Activated CD8-positive, alpha-beta memory T cell treated with anti-CD3 and anti-CD28 coated beads for 36 hours (primary cell): ENCODE data around the gene TEAD4. TPM values are rescaled to one million over a fixed set of nuclear protein-coding genes. Genes with fewer than 3 reads are reported as not detected.

Experiments
- CTCF ChIA-PET: fragments of 350-600 bp; sonication (Branson Sonifier 250); formaldehyde crosslinking; loops from one replicate; lab custom pipeline; 2021; ENCODE audit warnings: antibody characterized with exemption; lab: Charles Lee
- POLR2A ChIA-PET: fragments of 350-600 bp; sonication (Branson Sonifier 250); formaldehyde crosslinking; loops from one replicate; lab custom pipeline; 2021; ENCODE audit warnings: antibody characterized with exemption; lab: Charles Lee
- total RNA-seq, 2 experiments: library from RNA; stranded (reverse); gene quantifications; one replicate each; pipeline ENCODE4 v1.2.3, GENCODE V29; 2021

Gene TEAD4
- total RNA-seq, 2 experiments from 2014 or later = 2.2 to 2.4 TPM

DNA sequence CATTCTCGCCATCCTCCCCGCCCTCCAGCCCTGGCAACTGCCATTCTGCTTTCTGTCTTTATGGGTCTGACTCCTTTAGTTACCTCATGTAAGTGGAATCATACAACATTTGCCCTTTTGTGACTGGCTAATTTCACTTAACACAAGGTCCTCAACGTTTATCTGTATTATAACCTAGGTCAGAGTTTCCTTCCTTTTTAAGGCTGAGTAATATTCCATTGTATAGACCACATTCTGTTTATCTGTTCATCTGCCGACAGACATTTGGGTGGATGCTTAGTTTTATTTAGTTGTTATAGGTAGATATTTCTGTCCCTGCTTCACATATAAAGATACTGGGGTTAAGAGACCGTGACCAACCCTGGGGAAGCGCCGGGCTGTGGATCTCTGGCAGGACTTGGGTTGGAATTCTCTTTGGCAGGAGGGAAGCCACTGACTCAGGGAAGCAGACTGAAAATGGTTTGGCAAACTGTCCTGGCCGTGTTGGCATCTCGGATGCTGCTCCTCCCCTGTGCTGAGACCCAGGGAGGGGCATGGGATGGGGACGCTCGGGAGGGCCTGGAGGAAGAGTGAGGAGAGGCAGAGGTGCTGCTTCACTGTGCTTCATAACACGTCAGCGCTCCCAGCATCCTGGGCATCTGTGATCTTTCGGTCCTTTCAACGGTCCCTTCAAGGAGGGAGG is 38.9 kb downstream of the TEAD4 start:
- POLR2A ChIA-PET = no interaction called here
- CTCF ChIA-PET = no interaction called here

DNA sequence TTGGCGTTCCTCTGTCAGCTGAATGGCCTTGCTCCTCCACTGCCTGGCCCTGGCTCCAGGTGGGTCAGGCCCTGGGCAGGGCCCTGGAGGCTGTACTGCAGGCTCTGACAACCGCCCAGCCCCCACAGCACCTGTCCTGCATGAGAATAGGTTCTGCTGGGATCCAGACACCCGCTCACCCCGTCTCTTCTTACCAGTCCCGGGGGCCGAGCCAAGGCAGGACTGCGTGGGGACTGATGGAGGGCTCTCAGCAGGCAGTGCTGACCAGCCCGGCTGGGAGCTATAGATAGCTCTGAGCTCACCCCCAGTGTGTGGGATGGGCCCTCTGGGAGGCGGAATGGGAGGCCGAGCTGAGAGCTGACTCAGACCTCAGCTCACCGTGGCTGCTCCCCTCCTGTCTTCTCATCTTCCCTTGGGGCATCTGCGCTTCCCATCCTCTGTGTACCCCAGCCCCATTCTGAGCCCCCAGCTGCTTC is 39.6 kb downstream of the TEAD4 start:
- CTCF ChIA-PET = no interaction called here
- POLR2A ChIA-PET = no interaction called here

- POLR2A ChIA-PET = no interaction called here
- CTCF ChIA-PET = no interaction called here
These were observed 40.2 kb downstream of the TEAD4 start for GRCh38 chr12:2999265-2999841.

- ChIA-PET POLR2A (no interaction called here), CTCF (no interaction called here)
These were observed 41.5 kb downstream of the TEAD4 start for GRCh38 chr12:3000548-3001275.

GRCh38 chr12:3002646-3003045 is 43.4 kb downstream of the TEAD4 start:
- ChIA-PET CTCF (no interaction called here), POLR2A (no interaction called here)

- ChIA-PET CTCF (no interaction called here), POLR2A (no interaction called here)
These were observed 44.3 kb downstream of the TEAD4 start for GRCh38 chr12:3003357-3003992.

- ChIA-PET POLR2A (no interaction called here), CTCF (no interaction called here)
These were observed 45.7 kb downstream of the TEAD4 start for GRCh38 chr12:3004655-3005565.

GRCh38 chr12:3005736-3006135 is 46.5 kb downstream of the TEAD4 start:
- ChIA-PET CTCF (no interaction called here), POLR2A (no interaction called here)

GRCh38 chr12:3009780-3010179 is 50.6 kb downstream of the TEAD4 start:
- ChIA-PET POLR2A (no interaction called here), CTCF (interaction anchor here (1.5 kb wide), 1 partner anchor 47 kb away, joined by 3 read pairs; no protein-coding TSS in a partner anchor)

DNA sequence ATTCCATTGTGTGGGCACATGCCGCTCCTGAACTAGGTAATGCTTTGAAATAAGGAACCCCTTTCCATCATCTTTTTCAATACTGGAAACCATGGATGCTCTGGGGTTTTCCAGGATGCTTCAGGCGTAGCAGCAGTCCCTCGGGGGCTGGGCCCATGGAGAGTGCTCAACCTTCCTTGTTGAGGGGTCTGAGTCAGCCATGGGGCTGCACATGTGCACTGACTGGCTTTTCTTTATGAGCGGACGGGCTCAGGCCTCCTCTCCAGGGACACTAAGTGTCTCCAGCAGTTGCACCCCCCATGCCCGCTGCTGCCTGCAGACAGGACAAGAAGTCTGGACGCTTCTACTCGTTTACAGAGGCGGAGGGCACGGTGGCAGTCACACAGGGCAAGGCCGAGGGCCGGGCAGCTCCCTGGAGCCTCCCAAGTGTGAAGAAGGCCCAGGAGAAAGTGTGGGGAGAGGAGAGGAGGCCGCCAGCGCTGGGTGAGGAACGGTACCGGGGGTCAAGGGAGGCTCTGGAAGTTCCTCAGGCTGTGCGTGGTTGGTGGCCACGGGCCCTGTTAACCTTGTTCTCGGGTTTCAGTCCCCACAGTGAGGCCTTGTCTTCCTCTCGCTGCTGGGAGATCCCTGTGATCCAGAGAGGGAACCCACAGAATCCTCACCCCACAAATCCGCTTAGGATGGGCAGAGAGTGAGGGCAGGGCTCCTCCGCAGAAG is 51.2 kb downstream of the TEAD4 start:
- ChIA-PET POLR2A (no interaction called here), CTCF (interaction anchor here (1.5 kb wide), 1 partner anchor 47 kb away, joined by 3 read pairs; no protein-coding TSS in a partner anchor)

DNA sequence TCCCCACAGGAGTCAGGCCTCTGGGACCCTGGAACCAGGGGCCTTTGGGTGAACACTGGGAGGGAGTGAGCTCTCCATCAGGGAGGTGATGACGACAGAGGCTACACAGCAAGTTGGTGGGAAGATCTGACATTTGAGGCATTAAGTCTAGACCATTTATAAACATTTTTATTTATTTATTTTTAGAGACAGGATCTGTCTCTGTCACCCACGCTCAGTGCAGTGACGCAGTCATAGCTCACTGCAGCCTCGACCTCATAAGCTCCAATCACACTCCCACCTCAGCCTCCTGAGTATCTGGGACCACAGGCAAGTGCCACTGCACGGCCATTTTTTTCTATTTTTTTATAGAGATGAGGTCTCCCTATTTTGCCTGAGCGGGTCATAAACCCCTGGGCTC is 53.6 kb downstream of the TEAD4 start:
- CTCF ChIA-PET = no interaction called here
- POLR2A ChIA-PET = no interaction called here

GRCh38 chr12:3014641-3015040 is 55.4 kb downstream of the TEAD4 start:
- ChIA-PET POLR2A (interaction anchor here (0.6 kb wide), 2 partner anchors 82 to 676 kb away, joined by 4 read pairs; no protein-coding TSS in a partner anchor), CTCF (no interaction called here)

GRCh38 chr12:3015356-3015755 is 56.2 kb downstream of the TEAD4 start:
- POLR2A ChIA-PET = no interaction called here
- CTCF ChIA-PET = interaction anchor here (1.1 kb wide), 1 partner anchor 26 kb away, joined by 3 read pairs; no protein-coding TSS in a partner anchor

DNA sequence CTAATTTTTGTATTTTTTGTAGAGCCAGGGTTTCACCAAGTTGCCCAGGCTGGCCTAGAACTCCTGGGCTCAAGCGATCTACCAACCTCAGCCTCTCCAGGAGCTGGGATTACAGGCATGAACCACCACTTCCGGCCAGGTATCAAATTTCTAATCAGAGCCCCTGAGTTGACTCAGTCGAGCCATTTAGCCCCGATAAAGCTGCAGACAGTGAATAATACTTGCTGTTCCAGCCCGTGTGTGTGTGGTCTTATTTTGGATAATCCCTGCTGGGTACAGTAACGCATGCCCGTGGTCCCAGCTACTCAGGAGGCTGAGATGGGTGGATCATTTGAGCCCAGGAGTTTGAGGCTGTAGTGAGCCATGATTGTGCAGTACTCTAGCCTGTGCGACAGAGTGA is 57.0 kb downstream of the TEAD4 start:
- ChIA-PET CTCF (interaction anchor here (1.1 kb wide), 1 partner anchor 25 kb away, joined by 3 read pairs; no protein-coding TSS in a partner anchor), POLR2A (no interaction called here)

GRCh38 chr12:3017281-3017680 is 58.1 kb downstream of the TEAD4 start:
- POLR2A ChIA-PET = no interaction called here
- CTCF ChIA-PET = no interaction called here

DNA sequence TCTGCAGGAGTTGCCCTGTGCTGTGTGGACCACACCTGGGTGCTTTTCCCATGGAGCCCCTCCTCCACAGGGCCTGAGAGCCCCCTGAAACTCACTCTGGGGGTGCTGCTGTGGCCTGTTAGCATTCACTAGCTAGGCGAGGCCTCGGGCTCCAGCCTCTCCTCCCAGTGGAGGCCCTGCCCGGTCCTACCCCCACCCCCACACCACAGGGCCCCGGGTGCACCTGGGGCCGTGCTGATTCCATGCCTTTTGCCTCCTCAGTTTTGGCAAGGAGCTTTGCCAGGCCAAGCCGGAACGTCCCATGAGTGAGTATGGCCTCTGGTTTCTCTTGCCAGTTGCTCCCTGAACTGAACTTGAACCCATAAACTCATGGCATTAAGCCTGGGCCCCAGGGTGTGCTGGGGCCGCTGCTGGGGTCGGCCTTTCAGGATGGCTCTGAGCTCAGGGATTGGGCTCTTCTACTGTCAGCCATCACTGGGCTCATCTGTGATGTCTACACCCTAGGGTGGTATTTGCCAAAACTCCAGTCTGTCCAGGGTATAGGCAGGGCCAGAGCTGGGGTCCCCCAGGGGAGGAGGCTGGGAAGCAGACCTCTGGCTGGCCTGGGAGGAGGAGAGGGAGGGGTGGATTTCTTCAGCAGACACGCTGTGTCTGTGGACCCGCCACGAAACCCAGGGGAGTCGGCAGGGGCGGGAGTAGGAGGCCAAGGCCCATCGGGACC is 59.2 kb downstream of the TEAD4 start:
- ChIA-PET POLR2A (no interaction called here), CTCF (no interaction called here)

- CTCF ChIA-PET = no interaction called here
- POLR2A ChIA-PET = no interaction called here
These were observed 59.9 kb downstream of the TEAD4 start for GRCh38 chr12:3019005-3019680.
